Right atrium auricular region (tissue), 2 donors: Measurements from ENCODE around the gene ARSB. TPM values are rescaled to one million over a fixed set of nuclear protein-coding genes. Genes with fewer than 3 reads are reported as not detected.

ENCODE experiments used
- DNase-seq: peaks from one replicate; pipeline ENCODE4 v3.0.0-alpha.2; 2019; ENCODE audit warnings: low spot score
- H3K27ac ChIP-seq, 2 donors: fragments of 200-600 bp; sonication (generic); 1 replicate in 1 of 2; 2 replicates in 1 of 2; pipeline ENCODE4 v1.5.1; 2016 to 2019
- H3K27me3 ChIP-seq, 2 donors: fragments of 200-600 bp; sonication (generic); one replicate each; pipeline versions ENCODE4 v1.5.1 to v1.6.0; 2017 to 2019
- H3K36me3 ChIP-seq: fragments of 200-600 bp; sonication (generic); one replicate; pipeline ENCODE4 v1.5.1; 2016
- H3K4me1 ChIP-seq, 2 donors: fragments of 200-600 bp; sonication (generic); one replicate each; pipeline versions ENCODE4 v1.5.1 to v1.6.0; 2017 to 2019
- H3K4me3 ChIP-seq, 2 donors: fragments of 200-600 bp; sonication (generic); 1 replicate in 1 of 2; 2 replicates in 1 of 2; pipeline ENCODE4 v1.5.1; 2017 to 2019; ENCODE audit warnings: mild to moderate bottlenecking in 1 of 2, moderate library complexity in 1 of 2
- H3K9me3 ChIP-seq, 2 donors: fragments of 200-600 bp; sonication (generic); one replicate each; pipeline ENCODE4 v1.5.1; 2019
- CTCF ChIP-seq, 2 donors: fragments of 200-600 bp; sonication (generic); IDR thresholded peaks; one replicate each; pipeline ENCODE4 v1.5.1; 2019; ENCODE audit warnings: antibody characterized with exemption in 2 of 2
- total RNA-seq, 2 donors: library from RNA; depleted of rRNA; stranded (reverse); fragments of >200 nt; gene quantifications; one replicate each; pipeline ENCODE4 v1.1.0, GENCODE V29; 2016

ARSB gene
- total RNA-seq, 2 donors from 2014 or later, result 11.5 to 16.4 TPM

- Histone ChIP-seq H3K4me1 (peaks cover 0 to 16% of the 10 kb centered on the region in 2 donors), H3K27ac (no peak overlapping the region), H3K4me3 (no peak overlapping the region), H3K36me3 (no peaks in the 10 kb centered on the region), H3K27me3 (no peaks in the 10 kb centered on the region), H3K9me3 (no peaks in the 10 kb centered on the region)
- TF ChIP-seq CTCF (IDR thresholded peaks at IDR 0.05), result no peak
- DNase-seq, result no peak
Observed at GRCh38 chr5:78813906-78814530, 171.1 kb downstream of the ARSB start.

- DNase-seq, result no peak
- no peak overlapping the region for H3K27ac ChIP-seq
- no peaks in the 10 kb centered on the region for H3K27me3 ChIP-seq
- H3K4me3 ChIP-seq, result no peak overlapping the region
- peaks cover 0 to 16% of the 10 kb centered on the region in 2 donors for H3K4me1 ChIP-seq
- no peaks in the 10 kb centered on the region for H3K9me3 ChIP-seq
- no peak for TF ChIP-seq CTCF (IDR thresholded peaks at IDR 0.05)
- H3K36me3 ChIP-seq, result no peaks in the 10 kb centered on the region
Observed at GRCh38 chr5:78813286-78813685, 171.8 kb downstream of the ARSB start.

GRCh38 chr5:78811866-78812265, 173.2 kb downstream of the ARSB start:
- H3K4me1 ChIP-seq, result peaks cover 0 to 16% of the 10 kb centered on the region in 2 donors

GRCh38 chr5:78811121-78811817, 173.8 kb downstream of the ARSB start:
- H3K36me3 ChIP-seq, result no peaks in the 10 kb centered on the region
- no peak overlapping the region for H3K4me3 ChIP-seq
- H3K27ac ChIP-seq, result no peak overlapping the region
- DNase-seq, result no peak
- H3K4me1 ChIP-seq, result peaks cover 0 to 16% of the 10 kb centered on the region in 2 donors
- H3K9me3 ChIP-seq, result no peaks in the 10 kb centered on the region
- no peaks in the 10 kb centered on the region for H3K27me3 ChIP-seq
- no peak for TF ChIP-seq CTCF (IDR thresholded peaks at IDR 0.05)

More at GRCh38 chr5:78811866-78812265, 173.2 kb downstream of the ARSB start:
- no peaks in the 10 kb centered on the region for H3K9me3 ChIP-seq
- no peak overlapping the region for H3K4me3 ChIP-seq
- TF ChIP-seq CTCF (IDR thresholded peaks at IDR 0.05), result no peak
- no peak for DNase-seq
- no peaks in the 10 kb centered on the region for H3K36me3 ChIP-seq
- H3K27me3 ChIP-seq, result no peaks in the 10 kb centered on the region
- no peak overlapping the region for H3K27ac ChIP-seq

GRCh38 chr5:78810098-78810920, 174.8 kb downstream of the ARSB start:
- Histone ChIP-seq H3K27me3 (no peaks in the 10 kb centered on the region), H3K4me1 (peaks cover 0 to 16% of the 10 kb centered on the region in 2 donors), H3K4me3 (no peak overlapping the region), H3K36me3 (no peaks in the 10 kb centered on the region), H3K9me3 (no peaks in the 10 kb centered on the region), H3K27ac (no peak overlapping the region)
- DNase-seq, result no peak
- no peak for TF ChIP-seq CTCF (IDR thresholded peaks at IDR 0.05)
